GM19035 (cell line): ENCODE measurements around the gene RILPL2.
A peak's percentile ranks its signal among the peaks of the same experiment; 100 is the strongest.
"Not testable (repeated sequence)": the region's sequence is repeated elsewhere in the genome, so short reads cannot be mapped to it uniquely, and the experiment has no call there.

Experiments used
- ATAC-seq: cut with Tn5 transposase; IDR thresholded peaks from one replicate; pipeline ENCODE4 v1.9.1; 2021; ENCODE audit not compliant: unreplicated experiment

RILPL2 gene, protein sequence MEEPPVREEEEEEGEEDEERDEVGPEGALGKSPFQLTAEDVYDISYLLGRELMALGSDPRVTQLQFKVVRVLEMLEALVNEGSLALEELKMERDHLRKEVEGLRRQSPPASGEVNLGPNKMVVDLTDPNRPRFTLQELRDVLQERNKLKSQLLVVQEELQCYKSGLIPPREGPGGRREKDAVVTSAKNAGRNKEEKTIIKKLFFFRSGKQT

GRCh38 chr12:123436017-123436964 is at the start of gene RILPL2:
TSS of gene RILPL2 (minus strand) at chr12:123436684. CDS start at chr12:123436420, 264 bp downstream.
- peak; percentile 71 for ATAC-seq

- no peak for ATAC-seq
These were observed 49.3 kb upstream of the RILPL2 start for GRCh38 chr12:123485756-123486155.

DNA sequence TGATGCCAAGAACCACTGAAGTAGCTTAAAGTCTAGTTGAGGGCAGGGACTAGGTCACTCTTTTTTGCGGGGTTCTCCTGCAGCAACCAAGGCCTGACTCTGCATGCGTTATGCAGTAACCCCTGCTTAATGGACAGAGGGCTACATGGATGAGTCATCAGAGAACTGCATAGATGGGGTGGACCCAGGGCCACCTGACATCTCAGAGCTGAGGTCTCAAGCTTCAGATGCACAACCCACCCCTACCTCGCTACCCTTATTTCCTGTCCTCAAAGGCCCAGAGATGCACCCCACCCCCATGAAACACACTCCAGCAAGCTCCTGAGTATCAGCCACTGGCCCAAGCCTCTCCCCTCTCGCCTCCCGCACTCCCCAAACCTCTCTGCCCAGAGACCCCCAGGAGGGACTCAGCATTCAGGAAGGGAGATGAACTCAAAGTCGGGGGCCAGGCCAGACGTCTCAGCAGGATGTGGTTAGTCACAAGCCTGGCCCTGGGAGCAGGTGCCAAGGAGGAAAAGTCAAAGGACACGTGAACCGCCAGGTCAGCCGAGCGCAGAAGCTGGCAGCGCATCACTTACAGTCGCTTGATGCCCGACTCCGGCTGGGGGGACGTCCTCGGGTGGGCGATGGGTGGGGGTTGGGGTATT is 47.2 kb upstream of the RILPL2 start:
- no peak for ATAC-seq

- ATAC-seq, result no peak
These were observed 46.4 kb upstream of the RILPL2 start for GRCh38 chr12:123482876-123483275.

DNA sequence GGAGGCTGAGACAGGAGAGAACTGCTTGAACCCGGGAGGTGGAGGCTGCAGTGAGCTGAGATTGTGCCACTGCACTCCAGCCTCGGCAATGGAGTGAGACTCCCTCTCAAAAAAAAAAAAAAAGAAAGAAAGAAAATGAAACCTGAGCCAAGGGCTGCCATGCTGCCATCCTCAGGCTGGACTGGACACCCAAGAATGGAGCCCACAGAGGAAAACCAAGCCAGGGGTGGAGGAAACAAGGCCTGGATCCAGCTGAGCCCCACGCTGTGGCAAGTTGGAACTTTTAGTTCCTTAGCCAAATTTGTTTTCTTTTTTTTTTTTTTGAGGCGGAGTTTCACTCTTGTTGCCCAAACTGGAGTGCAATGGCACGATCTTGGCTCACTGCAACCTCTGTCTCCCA is 44.8 kb upstream of the RILPL2 start:
- not testable (repeated sequence) for ATAC-seq

- no peak for ATAC-seq
These were observed 43.1 kb upstream of the RILPL2 start for GRCh38 chr12:123479442-123480180.

GRCh38 chr12:123478762-123479161 is 42.3 kb upstream of the RILPL2 start:
- no peak for ATAC-seq

- no peak for ATAC-seq
These were observed 41.6 kb upstream of the RILPL2 start for GRCh38 chr12:123478069-123478468.

- no peak for ATAC-seq
These were observed 38.8 kb upstream of the RILPL2 start for GRCh38 chr12:123475246-123475703.

GRCh38 chr12:123474485-123475245 is 38.2 kb upstream of the RILPL2 start:
- no peak for ATAC-seq

GRCh38 chr12:123472438-123472849 is 36.0 kb upstream of the RILPL2 start:
- ATAC-seq, result no peak

DNA sequence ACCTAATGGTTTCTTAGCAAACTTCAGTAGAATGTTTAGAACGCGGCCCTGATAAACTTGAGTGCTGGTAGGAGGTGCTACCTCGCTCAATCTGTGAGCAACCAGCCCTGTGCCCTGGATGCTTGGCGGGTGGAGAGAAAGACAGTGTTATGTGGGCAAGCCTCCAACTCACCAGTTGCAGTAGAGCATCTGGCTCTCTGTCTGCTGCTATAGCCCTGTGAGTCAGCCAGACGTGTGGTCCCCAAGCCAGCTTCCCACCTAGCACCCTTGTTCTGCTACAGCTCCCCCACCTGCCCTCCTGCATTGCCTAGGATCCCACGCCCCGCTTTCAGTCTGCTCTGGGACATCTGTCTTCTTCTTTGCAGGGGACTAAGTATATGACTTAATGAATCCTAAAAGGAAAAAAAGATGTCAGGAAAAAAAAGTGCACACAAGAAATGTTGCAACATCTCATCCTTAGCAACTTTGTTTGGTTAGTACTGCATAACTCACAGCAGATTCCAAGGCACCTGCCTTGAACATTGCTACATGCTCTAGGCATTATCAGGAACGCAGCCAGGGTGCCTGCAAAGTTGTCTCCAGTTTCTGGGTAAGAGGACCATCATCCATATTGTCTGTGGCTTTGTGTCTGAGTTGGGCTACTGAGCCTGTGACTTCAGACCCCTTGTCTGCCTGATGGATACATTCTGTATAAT is 35.0 kb upstream of the RILPL2 start:
- no peak for ATAC-seq

DNA sequence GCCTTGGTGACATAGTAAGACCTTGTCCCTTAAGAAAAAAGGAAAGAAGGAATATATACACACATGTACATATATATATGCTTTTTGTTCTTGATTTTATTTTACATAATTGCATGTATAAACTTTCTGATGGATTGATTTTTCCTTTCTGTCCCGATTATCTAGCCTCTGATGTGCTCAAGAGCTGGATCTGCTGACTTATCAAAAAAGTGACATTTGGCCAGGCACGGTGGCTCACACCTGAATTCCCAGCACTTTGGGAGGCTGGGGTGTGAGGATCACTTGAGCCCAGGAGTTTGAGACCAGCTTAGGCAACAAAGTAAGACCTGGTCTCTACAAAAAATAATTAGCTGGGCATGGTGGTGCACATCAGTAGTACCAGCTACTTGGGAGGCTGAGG is 33.5 kb upstream of the RILPL2 start:
- ATAC-seq, result no peak

GRCh38 chr12:123468786-123469185 is 32.3 kb upstream of the RILPL2 start:
- ATAC-seq, result no peak

DNA sequence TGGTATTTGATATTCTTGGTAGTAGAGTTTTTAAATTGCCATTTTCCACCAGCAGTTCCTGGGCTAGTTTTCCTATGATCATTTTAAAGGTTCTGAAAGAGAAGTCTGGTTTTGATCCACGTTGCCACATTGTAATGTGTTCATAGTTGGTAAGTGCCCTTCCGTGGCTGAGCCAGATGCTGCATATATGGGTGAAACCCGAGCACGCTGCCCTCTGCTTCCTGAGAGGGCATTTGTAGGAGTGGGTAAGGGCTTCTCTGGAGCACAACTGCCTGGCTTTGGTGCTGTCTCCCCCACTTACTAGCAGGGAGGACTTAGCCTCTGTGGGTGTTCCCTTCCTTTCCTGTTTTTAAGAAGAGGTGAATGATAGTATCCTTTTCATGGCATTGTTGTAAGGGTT is 28.6 kb upstream of the RILPL2 start:
- no peak for ATAC-seq

GRCh38 chr12:123463174-123463573 is 26.7 kb upstream of the RILPL2 start:
- ATAC-seq, result not testable (repeated sequence)

DNA sequence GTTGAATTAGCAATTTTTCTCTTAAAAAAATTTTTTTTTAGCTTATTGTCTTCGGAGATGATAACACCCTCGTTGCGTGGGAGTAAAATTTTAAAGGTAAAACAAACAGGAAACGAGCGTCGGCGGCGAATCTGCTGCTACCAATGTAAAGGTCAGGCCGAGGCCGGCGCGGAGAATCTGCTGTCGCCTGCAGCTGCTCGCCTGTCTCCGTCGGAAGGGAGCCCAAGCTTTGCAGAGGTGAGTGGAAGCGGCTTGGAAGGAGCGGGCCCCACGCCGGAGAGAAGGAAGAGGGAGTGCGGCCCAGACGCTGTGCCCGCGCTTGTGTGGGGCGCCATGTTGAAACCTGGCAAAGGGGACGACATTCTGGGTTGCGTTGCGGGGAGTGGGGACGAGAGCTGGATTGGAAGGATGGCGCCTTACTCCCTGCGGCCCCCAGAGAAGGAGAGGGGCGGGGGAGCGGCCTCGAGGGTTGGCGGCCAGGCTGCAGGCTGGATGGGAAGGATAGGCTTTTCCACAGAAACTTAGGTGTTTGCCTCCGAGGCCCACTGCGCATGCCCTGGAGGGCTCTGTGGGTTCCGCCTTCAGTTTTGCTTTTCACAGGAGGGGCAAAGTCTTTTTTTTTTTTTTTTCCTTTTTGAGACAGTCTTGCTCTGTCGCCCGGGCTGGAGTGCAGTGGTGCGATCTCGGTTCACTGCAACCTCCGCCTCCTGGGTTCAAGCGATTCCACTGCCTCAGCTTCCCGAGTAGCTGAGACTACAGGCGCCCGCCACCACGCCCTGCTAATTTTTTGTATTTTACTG is 21.7 kb upstream of the RILPL2 start, which contains the start of gene SNRNP35:
TSS of gene SNRNP35 (plus strand) at position 160 of the 800 bp plus-strand sequence. CDS start 7,402 bp downstream, outside the sequence.
- ATAC-seq, result peak; percentile 69

- no peak for ATAC-seq
These were observed 16.7 kb upstream of the RILPL2 start for GRCh38 chr12:123453165-123453564.

DNA sequence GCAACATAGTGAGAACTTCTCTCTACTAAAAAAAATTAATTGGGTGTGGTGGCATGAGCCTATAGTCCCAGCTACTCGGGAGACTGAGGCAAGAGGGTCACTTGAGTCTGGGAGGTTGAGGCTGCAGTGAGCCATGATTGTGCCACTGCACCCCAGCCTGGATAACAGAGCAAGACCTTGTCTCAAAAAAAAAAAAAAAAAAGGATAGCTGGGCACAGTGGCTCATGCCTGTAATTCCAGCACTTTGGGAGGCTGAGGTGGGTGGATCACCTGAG is 15.7 kb upstream of the RILPL2 start:
- ATAC-seq, result not testable (repeated sequence)
